Neural cell (in vitro differentiated cells): ENCODE measurements around the gene RRAGA. TPM values are rescaled to one million over a fixed set of nuclear protein-coding genes. Genes with fewer than 3 reads are reported as not detected.

Source experiments
- H2AFZ ChIP-seq: fragments of 200-600, 300-800 bp; sonication (generic), shearing (Covaris generic); 2 replicates; pipeline ENCODE4 v1.6.0; 2014; ENCODE audit warnings: low read depth, mild to moderate bottlenecking, antibody characterized with exemption, low read length, moderate library complexity
- H3F3A ChIP-seq: fragments of 200-600 bp; shearing (Covaris generic); 2 replicates; pipeline ENCODE4 v1.6.1; 2016; ENCODE audit warnings: mild to moderate bottlenecking, moderate library complexity, mixed read lengths, antibody characterized with exemption, low read length; ENCODE audit not compliant: insufficient read depth, poor library complexity, severe bottlenecking
- H3K27ac ChIP-seq: fragments of 200-600, 300-800 bp; sonication (generic), shearing (Covaris generic); 2 replicates; pipeline ENCODE4 v1.5.1; 2014; ENCODE audit warnings: mild to moderate bottlenecking, low read length, moderate library complexity
- H3K27me3 ChIP-seq: fragments of 300-800, 200-600 bp; sonication (generic), shearing (Covaris generic); 2 replicates; pipeline ENCODE4 v1.6.0; 2014; ENCODE audit warnings: mild to moderate bottlenecking, low read depth, low read length, moderate library complexity; ENCODE audit not compliant: insufficient read depth
- H3K36me3 ChIP-seq: fragments of 300-800, 200-600 bp; sonication (generic), shearing (Covaris generic); 2 replicates; pipeline ENCODE4 v1.5.1; 2014; ENCODE audit warnings: mild to moderate bottlenecking, antibody characterized with exemption, low read length, moderate library complexity; ENCODE audit not compliant: insufficient read depth
- H3K4me2 ChIP-seq: fragments of 300-800, 200-600 bp; sonication (generic), shearing (Covaris generic); 2 replicates; pipeline ENCODE4 v1.6.0; 2014; ENCODE audit warnings: mild to moderate bottlenecking, low read length
- H3K4me3 ChIP-seq: fragments of 300-800, 200-600 bp; sonication (generic), shearing (Covaris generic); 2 replicates; pipeline ENCODE4 v1.5.1; 2014; ENCODE audit warnings: mild to moderate bottlenecking, low read length, moderate library complexity
- H3K79me2 ChIP-seq: fragments of 200-600 bp; shearing (Covaris generic); replicated peaks from 2 replicates; pipeline ENCODE4 v1.6.0; 2014; ENCODE audit warnings: mild to moderate bottlenecking, low read length, moderate library complexity; ENCODE audit not compliant: insufficient read depth
- H3K9ac ChIP-seq: fragments of 300-800, 200-600 bp; sonication (generic), shearing (Covaris generic); 2 replicates; pipeline ENCODE4 v1.6.1; 2016; ENCODE audit warnings: mild to moderate bottlenecking, low read length, mixed read lengths
- H3K9me2 ChIP-seq: fragments of 200-600 bp; shearing (Covaris generic); 2 replicates; pipeline ENCODE4 v1.6.1; 2016; ENCODE audit warnings: mild to moderate bottlenecking, low read length, mixed read lengths; ENCODE audit not compliant: insufficient read depth
- H3K9me3 ChIP-seq: fragments of 200-600, 300-800 bp; sonication (generic), shearing (Covaris generic); 2 replicates; pipeline ENCODE4 v1.6.1; 2016; ENCODE audit warnings: mild to moderate bottlenecking, mixed run types, low read length, moderate library complexity, mixed read lengths
- H4K20me1 ChIP-seq: fragments of 200-600 bp; shearing (Covaris generic); 2 replicates; pipeline ENCODE4 v1.6.1; 2016; ENCODE audit warnings: mild to moderate bottlenecking, mixed run types; ENCODE audit not compliant: insufficient read depth
- EP300 ChIP-seq: fragments of 450-650 bp; conservative IDR thresholded peaks from 2 replicates; pipeline ENCODE4 v1.6.1; 2014; ENCODE audit warnings: antibody characterized with exemption, mild to moderate bottlenecking, moderate library complexity; ENCODE audit not compliant: poor library complexity, severe bottlenecking
- EZH2 ChIP-seq: fragments of 200-600, 300-800 bp; shearing (Covaris generic), sonication (generic); IDR thresholded peaks from 2 replicates; pipeline ENCODE4 v1.6.1; 2014; ENCODE audit warnings: antibody characterized with exemption, low read length, borderline replicate concordance, mild to moderate bottlenecking; ENCODE audit not compliant: insufficient read depth, poor library complexity, severe bottlenecking
- MXI1 ChIP-seq: fragments of 450-650 bp; conservative IDR thresholded peaks from 2 replicates; pipeline ENCODE4 v1.6.1; 2014; ENCODE audit warnings: antibody characterized with exemption, mild to moderate bottlenecking; ENCODE audit not compliant: poor library complexity, severe bottlenecking
- POLR2AphosphoS5 ChIP-seq: IDR thresholded peaks from 2 replicates; pipeline ENCODE4 v1.6.1; 2012
- RAD21 ChIP-seq: fragments of 450-650 bp; conservative IDR thresholded peaks from 2 replicates; pipeline ENCODE4 v1.6.1; 2014; ENCODE audit warnings: antibody characterized with exemption, mild to moderate bottlenecking, moderate library complexity
- SMC3 ChIP-seq: fragments of 450-650 bp; conservative IDR thresholded peaks from 2 replicates; pipeline ENCODE4 v1.6.1; 2014; ENCODE audit warnings: antibody characterized with exemption, mild to moderate bottlenecking, moderate library complexity; ENCODE audit not compliant: poor library complexity
- TAF1 ChIP-seq: IDR thresholded peaks from 2 replicates; pipeline ENCODE4 v1.6.1; 2012; ENCODE audit warnings: low read depth
- polyA plus RNA-seq: library from polyadenylated mRNA; depleted of rRNA; stranded (reverse); fragments of >200 nt; gene quantifications from 2 replicates; pipeline ENCODE4 v1.2.3, GENCODE V29; 2014
- TF ChIP-seq, protein P1 (sequence below): IDR thresholded peaks from 2 replicates; pipeline ENCODE4 v1.6.1; 2012; ENCODE audit warnings: borderline replicate concordance
- TF ChIP-seq, protein P2 (sequence below): fragments of 450-650 bp; IDR thresholded peaks from 2 replicates; pipeline ENCODE4 v1.5.1; 2014; ENCODE audit warnings: antibody characterized with exemption, mild to moderate bottlenecking, moderate library complexity; ENCODE audit not compliant: poor library complexity, severe bottlenecking

The RRAGA gene
- polyA plus RNA-seq, 1 donor from 2014 or later: 81.5 TPM

DNA sequence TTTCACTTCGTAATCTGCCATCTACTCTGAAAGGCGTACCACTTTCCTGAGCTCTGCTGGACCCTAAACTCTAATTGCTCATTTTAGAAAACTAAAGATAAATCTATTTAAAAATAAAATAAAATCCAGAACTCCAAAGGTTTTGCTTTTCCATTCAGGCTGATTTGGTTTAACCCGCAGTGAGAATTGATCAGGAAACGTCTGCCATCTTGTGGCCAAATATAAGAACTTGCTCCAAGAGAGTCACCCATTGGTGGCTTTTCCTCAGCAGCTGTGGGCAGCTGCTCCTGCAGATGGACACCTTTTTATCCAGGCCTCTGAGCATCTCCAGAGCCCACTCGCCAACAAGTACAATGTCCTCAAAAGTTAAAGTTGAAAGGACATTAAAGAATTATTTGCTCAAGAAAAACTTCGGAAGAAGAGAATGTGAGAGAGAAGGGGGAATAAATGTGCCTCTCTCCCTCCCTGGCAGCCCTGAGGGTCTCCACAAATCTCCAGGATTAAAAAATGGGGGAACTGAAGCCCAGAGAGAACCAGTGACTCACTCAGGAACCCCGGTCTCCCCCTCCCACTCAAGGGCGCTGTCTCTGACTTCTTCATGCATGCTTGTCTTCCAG is 20.3 kb upstream of the RRAGA start:
- Histone ChIP-seq H3K27ac (no peak overlapping the region), H3K9me3 (no peaks in the 10 kb centered on the region), H3K4me3 (no peak overlapping the region), H4K20me1 (no peaks in the 10 kb centered on the region), H3K27me3 (no peaks in the 10 kb centered on the region), H3K79me2 (no peaks in the 10 kb centered on the region), H3K9ac (no peak overlapping the region), H3K9me2 (no peaks in the 10 kb centered on the region), H2AFZ (no peak overlapping the region), H3K36me3 (no peaks in the 10 kb centered on the region), H3K4me2 (no peak overlapping the region), H3F3A (no peaks in the 10 kb centered on the region)
- TF ChIP-seq, protein P1, sequence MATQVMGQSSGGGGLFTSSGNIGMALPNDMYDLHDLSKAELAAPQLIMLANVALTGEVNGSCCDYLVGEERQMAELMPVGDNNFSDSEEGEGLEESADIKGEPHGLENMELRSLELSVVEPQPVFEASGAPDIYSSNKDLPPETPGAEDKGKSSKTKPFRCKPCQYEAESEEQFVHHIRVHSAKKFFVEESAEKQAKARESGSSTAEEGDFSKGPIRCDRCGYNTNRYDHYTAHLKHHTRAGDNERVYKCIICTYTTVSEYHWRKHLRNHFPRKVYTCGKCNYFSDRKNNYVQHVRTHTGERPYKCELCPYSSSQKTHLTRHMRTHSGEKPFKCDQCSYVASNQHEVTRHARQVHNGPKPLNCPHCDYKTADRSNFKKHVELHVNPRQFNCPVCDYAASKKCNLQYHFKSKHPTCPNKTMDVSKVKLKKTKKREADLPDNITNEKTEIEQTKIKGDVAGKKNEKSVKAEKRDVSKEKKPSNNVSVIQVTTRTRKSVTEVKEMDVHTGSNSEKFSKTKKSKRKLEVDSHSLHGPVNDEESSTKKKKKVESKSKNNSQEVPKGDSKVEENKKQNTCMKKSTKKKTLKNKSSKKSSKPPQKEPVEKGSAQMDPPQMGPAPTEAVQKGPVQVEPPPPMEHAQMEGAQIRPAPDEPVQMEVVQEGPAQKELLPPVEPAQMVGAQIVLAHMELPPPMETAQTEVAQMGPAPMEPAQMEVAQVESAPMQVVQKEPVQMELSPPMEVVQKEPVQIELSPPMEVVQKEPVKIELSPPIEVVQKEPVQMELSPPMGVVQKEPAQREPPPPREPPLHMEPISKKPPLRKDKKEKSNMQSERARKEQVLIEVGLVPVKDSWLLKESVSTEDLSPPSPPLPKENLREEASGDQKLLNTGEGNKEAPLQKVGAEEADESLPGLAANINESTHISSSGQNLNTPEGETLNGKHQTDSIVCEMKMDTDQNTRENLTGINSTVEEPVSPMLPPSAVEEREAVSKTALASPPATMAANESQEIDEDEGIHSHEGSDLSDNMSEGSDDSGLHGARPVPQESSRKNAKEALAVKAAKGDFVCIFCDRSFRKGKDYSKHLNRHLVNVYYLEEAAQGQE: no peak
- TF ChIP-seq POLR2AphosphoS5: no peak
- no peak for TF ChIP-seq TAF1
- no peak for TF ChIP-seq MXI1
- TF ChIP-seq RAD21: peak; percentile 85
- TF ChIP-seq EZH2: no peak
- TF ChIP-seq SMC3: peak; percentile 92
- TF ChIP-seq, protein P2, sequence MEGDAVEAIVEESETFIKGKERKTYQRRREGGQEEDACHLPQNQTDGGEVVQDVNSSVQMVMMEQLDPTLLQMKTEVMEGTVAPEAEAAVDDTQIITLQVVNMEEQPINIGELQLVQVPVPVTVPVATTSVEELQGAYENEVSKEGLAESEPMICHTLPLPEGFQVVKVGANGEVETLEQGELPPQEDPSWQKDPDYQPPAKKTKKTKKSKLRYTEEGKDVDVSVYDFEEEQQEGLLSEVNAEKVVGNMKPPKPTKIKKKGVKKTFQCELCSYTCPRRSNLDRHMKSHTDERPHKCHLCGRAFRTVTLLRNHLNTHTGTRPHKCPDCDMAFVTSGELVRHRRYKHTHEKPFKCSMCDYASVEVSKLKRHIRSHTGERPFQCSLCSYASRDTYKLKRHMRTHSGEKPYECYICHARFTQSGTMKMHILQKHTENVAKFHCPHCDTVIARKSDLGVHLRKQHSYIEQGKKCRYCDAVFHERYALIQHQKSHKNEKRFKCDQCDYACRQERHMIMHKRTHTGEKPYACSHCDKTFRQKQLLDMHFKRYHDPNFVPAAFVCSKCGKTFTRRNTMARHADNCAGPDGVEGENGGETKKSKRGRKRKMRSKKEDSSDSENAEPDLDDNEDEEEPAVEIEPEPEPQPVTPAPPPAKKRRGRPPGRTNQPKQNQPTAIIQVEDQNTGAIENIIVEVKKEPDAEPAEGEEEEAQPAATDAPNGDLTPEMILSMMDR: peak; percentile 80
- no peak for TF ChIP-seq EP300

DNA sequence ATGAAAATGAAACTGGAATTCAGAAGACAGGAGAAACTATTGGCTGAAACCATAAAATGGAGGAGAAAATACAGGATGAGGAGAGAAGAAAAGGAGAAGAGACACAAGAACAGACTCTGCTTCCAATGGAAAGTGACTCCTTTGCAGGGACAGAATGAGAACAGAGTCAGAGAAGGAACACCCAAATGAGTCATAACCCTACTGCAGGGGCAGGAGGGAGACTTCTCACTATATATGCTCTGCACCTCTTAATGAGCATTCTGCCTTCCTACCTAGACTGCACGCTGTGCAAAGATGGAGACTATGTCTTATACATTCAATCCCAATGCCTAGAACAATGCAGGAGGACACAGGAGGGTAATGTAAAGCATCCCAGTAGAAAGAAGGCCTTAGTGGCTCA is 18.3 kb upstream of the RRAGA start:
- Histone ChIP-seq H4K20me1 (no peaks in the 10 kb centered on the region), H3F3A (no peaks in the 10 kb centered on the region), H3K27me3 (no peaks in the 10 kb centered on the region), H3K27ac (no peak overlapping the region), H3K9me3 (no peaks in the 10 kb centered on the region), H3K9me2 (no peaks in the 10 kb centered on the region), H3K4me3 (no peak overlapping the region), H2AFZ (no peak overlapping the region), H3K79me2 (no peaks in the 10 kb centered on the region), H3K9ac (no peak overlapping the region), H3K4me2 (no peak overlapping the region), H3K36me3 (no peaks in the 10 kb centered on the region)
- TF ChIP-seq, protein P1: no peak
- TF ChIP-seq TAF1 (no peak), POLR2AphosphoS5 (no peak), EP300 (no peak), SMC3 (no peak), EZH2 (no peak), MXI1 (no peak), RAD21 (no peak)
- TF ChIP-seq, protein P2: no peak
